DND-41 (cell line): ENCODE results near the gene ATP6V1B1.
A peak's percentile ranks its signal among the peaks of the same experiment; 100 is the strongest.

Experiments used
- CTCF ChIP-seq: IDR thresholded peaks from 2 replicates; pipeline ENCODE4 v1.5.1; 2012; ENCODE audit warnings: borderline replicate concordance, low read length, moderate library complexity, mild to moderate bottlenecking; ENCODE audit not compliant: poor library complexity, severe bottlenecking; ENCODE audit errors: extremely low read depth
- EZH2 ChIP-seq: IDR thresholded peaks from 3 replicates; pipeline ENCODE4 v1.6.1; 2012; ENCODE audit warnings: borderline replicate concordance, low read depth, mild to moderate bottlenecking, moderate library complexity, low read length, inconsistent platforms; ENCODE audit not compliant: severe bottlenecking

- peak; percentile 61 for TF ChIP-seq CTCF
- TF ChIP-seq EZH2 = no peak
Measured at GRCh38 chr2:70984576-70985282, 49.0 kb downstream of the ATP6V1B1 start.
